GM18517 (cell line): ENCODE measurements around the gene SIAH2.
"Not testable (repeated sequence)": the region's sequence is repeated elsewhere in the genome, so short reads cannot be mapped to it uniquely, and the experiment has no call there.

ENCODE experiments used
- ATAC-seq: cut with Tn5 transposase; IDR thresholded peaks from one replicate; pipeline ENCODE4 v1.9.1; 2021; ENCODE audit warnings: mild to moderate bottlenecking, moderate library complexity; ENCODE audit not compliant: unreplicated experiment

The SIAH2 gene, protein sequence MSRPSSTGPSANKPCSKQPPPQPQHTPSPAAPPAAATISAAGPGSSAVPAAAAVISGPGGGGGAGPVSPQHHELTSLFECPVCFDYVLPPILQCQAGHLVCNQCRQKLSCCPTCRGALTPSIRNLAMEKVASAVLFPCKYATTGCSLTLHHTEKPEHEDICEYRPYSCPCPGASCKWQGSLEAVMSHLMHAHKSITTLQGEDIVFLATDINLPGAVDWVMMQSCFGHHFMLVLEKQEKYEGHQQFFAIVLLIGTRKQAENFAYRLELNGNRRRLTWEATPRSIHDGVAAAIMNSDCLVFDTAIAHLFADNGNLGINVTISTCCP

DNA sequence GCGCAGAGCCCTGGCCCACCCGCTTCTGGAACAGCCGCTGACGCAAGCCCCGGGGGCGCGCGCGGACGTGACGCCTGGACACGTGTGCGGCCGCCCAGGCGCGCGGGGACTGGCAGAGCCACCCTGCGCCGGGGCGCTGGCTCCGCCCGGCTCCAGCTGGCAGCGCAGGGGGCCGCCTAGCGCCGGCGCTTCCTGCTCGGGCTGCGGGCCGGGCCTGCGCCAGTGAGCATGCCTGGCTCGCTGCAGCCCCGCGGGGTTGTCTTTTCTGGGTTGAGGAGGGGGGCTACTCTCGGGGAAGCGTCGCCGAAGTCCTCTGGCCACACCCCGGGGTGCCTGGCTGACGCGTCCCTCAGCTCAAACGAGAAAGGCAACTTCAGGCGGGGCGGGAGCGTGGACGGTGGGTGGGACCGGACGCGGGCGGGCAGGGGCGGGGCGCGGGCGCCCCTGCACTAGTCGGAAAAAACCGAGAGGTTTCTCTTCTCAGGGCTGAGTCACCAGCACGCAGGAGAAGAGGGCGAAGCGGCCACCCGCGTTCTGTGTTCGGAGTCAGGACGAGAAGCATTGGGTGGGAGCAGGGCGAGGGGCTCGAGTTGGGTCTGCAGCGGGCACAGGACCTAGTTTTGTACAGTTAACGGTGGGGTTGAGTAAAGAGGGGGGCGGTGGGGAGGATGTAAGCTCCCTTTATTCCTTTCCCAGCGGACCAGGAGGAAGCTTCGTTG lies at the start of gene SIAH2:
SIAH2 (minus strand) TSS at position 48 of the 719 bp plus-strand sequence. CDS start 320 bp downstream, outside the sequence.
- peak; percentile 49 for ATAC-seq

DNA sequence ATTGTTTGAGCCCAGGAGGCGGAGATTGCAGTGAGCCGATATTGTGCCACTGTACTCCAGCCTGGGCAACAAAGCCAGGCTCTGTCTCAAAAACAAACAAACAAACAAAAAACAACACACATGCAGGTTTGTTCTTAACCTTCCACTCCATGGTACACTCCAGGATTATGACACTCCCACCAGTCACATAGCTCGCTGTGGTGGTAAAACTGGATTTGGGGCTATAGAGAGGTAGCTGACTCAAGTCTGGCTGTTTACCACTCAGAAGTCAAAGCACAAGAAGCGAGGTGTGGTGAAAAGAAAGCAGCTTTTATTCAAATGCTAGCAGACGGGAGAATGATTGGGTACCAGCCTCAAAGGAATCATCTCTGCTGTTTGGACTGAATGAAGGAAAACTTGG lies 49.0 kb upstream of the SIAH2 start:
- no peak for ATAC-seq

DNA sequence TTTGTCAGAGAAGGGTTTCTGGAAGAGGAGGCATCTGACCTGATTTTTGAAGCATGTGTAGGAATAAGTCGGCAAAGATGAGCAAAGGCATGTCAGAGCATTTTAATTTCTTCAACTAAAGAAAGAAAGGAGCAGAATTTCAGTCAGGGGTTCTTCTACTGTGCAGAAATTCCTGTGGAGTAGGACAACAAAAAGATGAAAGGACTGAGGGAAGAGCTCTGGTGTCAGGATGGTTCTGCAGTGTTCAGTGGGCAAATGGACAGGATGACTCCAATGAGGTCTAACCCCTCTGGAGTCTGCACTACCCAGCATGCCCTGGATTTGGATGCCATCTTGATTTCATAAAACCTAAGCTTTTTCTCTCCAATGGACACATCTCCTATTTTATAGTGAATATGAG lies 47.7 kb upstream of the SIAH2 start:
- ATAC-seq: no peak

DNA sequence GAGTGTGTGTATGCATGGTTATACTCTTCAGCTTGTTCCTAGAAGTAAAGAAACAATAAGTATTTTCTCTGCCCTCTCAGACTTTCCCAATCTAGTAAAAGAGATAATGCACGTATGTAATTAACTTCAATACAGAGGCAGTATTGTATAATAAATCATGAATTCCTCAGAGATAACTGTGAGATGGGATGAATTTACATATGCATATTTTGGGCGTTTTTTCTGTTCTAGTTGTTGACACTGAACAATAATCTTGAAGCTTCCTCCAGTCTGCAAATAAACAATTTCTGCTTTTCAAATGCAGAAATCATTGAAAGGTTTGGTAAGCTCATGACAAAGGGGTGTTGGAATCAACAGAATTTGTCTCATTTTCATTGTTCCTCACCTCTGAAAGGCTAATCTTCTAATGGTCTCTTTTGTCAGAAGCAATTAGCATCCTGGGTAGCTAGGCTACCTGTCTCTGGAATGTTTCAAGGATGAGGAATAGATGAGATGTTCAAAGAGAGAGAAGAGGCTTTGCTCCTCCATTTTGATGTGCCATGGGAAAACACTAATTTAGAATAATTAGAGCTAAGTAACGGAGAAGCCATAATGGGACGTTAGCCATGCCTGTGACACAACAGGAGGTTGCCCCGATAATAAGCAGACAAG lies 43.3 kb upstream of the SIAH2 start:
- ATAC-seq: no peak

DNA sequence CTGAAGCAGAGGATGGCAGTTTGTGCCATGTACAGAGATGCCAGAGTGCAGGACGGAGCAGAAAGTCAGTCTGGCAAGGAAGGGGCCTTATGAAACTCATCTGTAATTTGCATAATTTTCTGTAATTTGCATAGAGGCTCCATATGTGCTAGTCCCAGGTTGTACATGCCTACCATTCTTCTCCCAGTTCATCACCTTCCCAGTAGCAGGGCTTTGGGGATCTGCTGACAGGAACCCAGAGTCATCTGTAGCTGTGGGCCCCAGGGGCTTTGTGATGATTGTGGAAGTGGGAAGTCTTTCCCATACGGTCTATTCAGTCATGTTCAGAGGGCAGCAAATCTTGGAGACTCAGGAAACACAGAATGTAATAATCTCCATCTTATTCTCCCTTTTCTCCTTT lies 42.4 kb upstream of the SIAH2 start:
- no peak for ATAC-seq

DNA sequence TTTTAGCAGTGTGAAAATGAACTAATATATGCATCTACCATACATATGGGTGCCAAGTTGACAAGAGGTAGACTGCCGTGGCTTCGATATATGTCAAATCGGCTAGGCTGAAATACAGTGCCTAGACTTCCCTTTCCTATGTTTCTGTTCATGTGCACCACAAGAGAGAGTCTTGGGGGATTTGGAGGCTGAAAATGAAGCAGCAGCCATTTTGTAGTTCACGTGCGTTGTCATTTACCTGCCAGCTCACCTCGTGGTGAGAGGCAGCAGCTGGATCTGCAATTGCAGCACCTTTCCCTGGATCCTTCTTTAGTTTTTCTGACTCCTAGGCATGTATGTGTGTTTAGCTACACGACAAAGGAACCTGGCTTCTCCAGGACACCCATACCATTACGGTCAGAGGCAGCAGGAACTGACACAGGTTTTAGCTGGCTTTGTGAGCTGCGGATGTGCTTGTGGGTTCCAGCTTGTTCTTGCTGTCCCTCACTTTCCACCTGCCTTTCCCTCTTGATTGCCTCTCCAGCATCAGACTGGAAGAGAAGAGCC lies 40.5 kb upstream of the SIAH2 start:
- ATAC-seq: no peak

DNA sequence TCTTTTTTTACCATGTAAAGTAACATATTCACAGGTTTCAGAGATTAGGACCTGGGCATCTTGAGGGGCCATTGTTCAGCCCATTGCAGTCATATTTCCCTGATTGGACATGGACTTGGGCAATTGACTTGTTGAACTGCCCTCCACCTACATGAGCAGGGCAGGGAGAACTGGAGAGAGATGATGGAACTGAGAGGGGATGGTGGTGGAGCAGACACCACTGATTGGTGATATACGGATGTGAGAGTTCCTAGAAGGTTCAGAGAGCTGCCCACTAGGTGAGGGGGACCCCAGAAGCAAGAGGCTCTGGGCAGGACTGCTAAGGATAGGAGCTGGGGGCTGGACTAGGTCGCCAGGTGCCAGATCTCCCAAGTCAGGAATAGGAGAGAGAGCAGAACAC lies 37.8 kb upstream of the SIAH2 start:
- no peak for ATAC-seq

DNA sequence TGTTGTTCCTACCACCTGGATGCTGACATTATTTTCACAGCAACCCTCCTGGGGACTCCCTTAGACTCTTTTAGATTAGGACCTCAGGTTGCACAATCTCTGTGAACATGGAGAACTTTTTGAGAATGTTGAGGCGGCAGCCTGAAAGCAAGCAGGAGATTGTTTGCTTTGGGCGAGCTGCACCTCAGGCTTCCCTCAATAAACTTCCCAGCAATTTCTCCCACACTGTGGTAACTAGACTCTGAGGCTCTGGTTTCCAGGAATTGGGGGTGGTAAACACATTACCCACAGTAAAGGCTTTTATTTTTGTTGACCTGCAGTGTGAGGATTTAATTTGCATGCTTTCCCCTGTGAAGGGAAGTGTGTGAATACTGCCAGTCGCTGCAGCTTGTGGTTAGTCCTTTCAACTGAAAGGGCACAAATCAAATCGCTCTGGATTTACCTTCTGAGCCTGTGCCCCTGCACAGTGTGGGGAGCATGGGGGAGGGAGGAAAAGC lies 35.2 kb upstream of the SIAH2 start:
- no peak for ATAC-seq

DNA sequence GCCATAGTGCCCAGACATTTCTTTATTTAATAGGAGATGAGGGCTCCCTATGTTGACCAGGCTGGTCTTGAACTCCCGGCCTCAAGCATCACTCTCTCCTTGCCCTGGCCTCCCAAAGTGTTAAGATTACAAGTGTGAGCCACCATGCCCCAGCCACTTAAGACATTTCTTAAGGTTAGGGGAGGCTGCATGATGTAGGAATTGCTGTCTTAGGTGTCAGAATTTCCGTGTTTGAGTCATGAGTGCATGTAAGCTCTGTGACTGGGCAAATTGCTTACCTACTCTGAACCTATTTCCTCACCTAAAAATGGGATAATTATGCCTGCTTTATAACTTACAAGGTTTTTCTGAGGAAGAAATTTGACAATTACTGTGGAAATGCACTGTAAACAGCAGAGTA lies 34.2 kb upstream of the SIAH2 start:
- no peak for ATAC-seq

DNA sequence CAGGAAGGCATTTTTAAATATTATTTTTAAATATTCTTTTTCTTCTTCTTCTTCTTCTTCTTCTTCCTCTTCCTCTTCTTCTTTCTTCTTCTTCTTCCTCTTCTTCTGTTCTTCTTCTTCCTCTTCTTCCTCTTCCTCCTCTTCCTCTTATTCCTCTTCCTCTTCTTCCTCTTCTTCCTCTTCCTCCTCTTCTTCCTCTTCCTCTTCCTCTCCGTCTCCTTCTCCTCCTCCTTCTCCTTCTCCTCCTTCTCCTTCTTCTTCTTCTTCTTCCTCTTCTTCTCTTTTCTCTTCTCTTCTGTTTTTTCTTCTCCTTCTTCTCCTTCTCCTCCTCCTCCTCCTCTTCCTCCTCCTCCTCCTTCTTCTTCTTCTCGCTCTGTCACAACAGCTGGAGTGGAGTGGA lies 33.6 kb upstream of the SIAH2 start:
- ATAC-seq: not testable (repeated sequence)

DNA sequence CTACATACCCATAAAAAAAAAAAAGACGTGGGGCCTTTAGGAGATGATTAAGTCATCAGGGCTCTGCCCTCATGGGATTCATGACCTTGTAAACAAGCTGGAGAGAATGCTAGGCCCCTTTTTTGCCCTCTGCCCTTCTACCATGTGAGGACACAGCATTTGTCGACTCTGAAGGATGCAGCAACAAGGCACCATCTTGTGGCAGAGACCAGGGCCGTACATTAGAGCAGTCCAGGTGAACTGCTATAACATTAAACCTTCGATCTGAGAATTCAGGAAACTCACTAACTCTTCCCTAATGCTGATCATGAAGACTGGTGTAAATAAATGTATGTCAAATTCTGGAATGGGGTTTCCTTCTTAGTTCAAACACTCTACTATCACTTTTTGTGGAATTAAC lies 30.7 kb upstream of the SIAH2 start:
- ATAC-seq: no peak

DNA sequence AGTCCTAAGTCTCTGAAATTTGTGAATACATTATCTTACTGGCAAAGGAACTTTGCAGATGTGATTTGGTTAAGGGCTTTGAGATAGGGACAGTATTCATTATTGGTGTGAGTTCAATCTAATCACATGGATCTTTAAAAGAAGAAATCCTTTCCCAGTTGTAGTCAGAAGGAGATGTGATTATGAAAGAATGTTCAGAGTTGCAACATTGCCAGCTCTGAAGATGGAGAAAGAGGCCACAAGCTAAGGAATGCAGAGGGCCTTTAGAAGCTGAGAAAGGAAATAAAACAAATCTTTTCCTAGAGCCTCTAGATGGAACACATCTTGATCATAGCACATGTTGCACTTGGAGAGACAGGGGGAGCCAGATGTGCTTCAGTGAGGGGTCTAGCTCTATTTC lies 27.7 kb upstream of the SIAH2 start:
- no peak for ATAC-seq

DNA sequence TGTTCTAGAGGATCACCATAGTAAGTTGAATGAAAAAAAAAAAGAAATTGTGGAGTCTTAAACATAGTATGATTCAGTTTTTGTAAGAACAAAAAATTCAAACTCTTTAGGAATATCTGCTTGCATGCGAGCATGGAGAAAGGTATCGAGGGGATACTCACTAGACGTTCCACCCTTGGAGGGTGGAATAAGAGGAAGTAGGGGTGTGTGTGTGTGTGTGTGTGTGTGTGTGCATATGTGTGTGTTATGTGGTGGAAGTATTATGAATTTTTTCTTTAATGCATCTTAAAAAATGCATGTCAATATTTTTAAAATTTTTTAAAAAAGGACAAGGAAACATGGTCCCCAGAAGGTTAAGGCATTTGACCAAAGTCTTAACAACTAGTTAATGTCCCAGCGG lies 26.5 kb upstream of the SIAH2 start:
- ATAC-seq: no peak

DNA sequence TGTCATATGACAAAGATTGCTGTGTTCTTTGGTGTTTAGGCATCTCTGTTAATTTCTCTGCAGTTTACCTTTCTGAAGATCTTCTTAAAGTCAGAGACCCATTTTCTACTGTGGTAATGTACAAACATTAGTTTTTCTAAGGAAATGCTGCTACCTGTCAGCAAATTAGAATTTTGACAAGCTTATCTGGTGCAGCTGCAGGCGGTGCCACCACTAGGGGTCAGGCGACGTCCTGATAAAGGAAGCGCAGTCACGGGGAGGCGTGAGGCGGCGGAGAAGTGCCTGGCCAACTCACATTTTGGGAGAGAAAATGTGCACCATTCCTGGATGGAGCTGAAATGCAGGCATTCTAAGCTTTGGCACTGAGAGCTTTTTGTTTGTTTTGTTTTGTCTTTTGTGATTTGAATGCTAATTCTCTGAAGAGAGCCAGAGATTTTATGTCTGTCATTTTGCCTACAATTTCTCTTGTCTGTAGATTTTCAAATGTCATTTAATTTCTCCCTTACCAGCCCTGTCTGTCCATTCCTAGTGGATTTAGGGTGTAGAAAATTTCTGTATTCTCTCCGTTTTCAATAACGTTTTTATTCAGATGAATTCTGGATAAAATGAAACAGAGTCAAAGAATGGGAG lies 24.9 kb upstream of the SIAH2 start:
- ATAC-seq: peak; percentile 54

DNA sequence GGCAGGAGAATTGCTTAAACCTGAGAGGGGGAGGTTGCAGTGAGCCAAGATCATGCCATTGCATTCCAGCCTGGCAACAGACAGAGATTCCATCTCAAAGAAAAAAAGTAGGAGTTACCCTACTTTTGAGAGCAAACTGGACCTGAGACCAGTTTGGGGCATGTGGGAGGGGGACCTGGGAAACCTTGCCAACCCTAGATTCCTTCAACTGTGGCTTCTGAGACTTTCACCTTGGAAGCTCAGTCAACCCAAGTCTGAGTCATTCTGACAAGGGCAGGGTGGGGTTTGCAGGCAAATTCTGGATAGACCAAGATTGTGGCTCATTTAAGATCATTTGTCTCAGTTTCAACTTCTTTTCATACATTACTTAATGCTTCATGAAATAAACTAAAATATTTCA lies 23.8 kb upstream of the SIAH2 start:
- no peak for ATAC-seq

DNA sequence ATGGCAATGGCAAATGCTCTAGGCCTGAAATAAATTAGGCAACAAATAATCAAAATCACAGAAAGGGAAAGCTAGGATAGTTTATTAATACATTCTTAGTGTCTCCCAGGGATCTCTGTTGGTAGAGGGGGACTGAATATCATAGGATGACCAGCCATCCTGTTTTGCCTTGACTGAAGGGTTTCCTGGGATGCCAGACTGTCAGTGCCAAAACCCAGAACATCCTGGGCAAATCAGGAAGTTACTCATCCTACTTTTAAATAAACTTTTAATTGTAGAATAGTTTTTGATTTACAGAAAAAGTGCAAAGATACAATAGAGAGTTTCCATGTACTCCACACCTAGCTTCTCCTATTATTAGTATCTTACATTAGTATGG lies 21.8 kb upstream of the SIAH2 start:
- no peak for ATAC-seq

DNA sequence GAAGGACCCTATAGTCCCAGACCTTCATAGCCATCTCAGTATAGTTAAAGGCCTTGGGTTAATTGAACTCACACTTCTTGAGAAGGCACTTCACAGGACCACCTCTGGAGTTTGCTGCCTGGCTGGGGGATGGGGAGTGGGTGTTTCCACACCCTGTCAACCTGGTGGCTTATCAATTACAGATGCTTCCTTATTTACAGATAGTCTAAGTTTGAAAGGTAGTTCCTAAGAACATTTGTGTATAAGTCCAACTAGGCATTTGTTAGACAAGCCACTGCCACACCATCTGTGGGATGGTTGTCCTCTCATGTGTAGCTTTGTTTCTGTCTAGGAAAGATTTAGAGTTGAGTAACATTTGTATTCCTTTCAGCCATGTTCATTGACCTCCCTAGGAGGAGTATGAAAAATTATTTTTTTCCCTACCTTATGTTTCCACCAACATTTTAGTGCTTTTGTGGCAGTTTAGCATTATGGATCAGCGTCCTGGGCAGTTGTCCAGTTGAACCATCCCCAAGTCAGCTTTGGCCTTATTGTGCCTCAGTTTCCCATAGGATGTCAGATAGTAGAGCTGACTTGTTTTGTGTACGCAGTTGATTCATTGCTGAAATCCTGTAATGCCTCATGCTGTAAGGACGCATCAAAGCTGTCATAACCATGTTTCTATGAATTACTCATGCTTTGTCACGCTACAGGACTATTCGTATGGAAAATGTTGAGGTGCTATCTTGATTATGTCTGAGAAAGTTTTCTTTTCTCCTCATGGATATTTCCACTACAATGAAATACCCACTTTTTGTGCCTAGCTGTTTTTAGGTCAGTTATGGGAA lies 21.2 kb upstream of the SIAH2 start:
- peak; percentile 53 for ATAC-seq

DNA sequence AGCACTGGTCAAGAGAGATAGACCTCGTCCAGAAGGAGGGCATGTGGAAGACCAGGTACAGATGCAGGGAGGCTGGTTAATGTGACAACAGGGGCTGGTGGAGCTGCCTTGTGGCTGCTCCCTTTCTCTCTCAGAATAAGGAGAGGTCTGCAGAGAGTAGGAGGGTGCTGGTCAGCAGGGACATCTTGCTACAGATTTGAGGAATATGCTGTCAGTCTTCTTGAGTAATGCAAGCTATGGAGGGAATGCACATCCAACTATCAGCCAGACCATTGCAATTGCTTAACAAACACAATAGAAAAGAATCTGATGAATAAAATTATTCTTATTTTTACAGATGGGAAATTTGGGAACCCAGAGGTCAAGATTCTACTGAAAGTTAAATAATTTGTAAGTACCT lies 20.3 kb upstream of the SIAH2 start:
- no peak for ATAC-seq

DNA sequence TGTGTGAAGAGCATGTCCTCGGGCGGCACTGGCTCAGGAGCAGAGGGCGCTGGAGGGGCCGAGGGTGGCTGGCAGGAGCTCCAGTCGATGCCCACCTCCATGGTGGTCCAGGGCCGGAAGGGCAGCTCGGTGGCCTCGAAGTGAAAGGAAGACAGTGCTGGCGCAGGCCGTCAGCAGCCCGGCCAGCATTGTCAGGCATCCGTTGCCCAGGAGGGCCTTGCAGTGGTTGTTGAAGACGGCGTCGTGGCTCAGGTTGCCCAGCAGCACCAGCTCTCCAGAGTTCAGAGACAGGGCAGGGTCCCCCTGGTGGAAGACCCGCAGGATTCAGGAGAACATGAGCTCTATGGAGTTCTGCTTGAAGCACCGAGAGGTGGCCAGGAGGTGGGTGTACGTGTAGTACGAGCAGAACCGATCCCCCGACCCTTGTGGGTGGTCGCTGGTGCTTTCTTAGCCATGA lies 16.5 kb upstream of the SIAH2 start:
- ATAC-seq: no peak

DNA sequence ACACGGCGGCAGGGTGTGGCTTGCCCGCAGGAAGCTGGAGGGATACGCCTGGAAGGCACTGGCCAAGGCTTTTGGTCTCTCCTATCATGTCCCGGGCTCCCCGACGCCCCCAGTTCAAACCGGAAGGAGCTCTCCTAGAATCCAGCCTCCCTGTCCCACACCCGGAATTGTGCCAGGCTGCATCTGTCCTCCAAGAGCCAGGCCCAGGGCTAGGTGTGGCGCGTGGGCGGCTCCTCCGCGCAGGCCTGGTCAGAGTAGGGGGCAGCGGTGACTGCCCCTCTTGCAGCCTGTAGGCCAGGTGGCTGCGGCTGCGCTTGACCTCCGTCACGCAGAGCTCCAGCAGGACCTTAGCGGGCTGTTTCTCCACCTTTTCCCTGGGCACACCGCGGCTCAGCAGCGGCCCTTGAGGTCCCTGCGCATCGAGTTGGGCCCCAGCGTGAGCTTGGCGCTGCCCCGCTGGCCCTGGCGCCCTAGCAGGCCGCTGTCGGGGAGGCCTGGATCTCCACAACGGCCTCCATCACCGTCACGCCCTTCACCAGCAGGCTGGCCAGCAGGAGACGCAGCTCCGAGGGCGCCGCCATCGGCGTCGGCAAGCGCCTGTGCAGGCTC lies 15.9 kb upstream of the SIAH2 start:
- no peak for ATAC-seq
